ENCODE data around the gene OPN1SW. TPM values are rescaled to one million over a fixed set of nuclear protein-coding genes. Genes with fewer than 3 reads are reported as not detected.
A peak's percentile ranks its signal among the peaks of the same experiment; 100 is the strongest.

OPN1SW gene
- total RNA-seq, 1 donor from 2014 or later, result not detected

DNA sequence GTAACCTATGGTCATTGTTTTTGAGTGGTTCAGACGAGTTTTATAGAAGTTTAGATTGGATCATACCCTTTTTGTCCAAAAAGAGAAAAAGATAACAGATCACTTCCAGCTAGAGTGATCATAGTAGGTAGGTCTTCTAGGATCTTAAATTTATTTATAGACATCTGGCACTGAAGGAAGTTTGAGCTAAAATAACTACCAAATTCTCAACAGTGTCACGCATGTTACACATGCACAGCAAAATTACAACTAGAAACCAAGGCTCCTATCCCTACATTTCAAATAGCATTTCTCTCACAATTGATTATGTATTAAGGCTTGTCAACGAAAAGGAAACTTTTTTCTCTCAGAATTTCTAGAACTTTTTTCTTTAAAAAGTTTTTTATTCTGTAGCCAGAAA is 34.1 kb downstream of the OPN1SW start:
- Mint-ChIP-seq H3K4me3 (ENCODE audit: low read depth) (no peak overlapping the region), H3K4me1 (ENCODE audit: low read depth) (peaks cover 20% of the 10 kb centered on the region), H3K9me3 (ENCODE audit: low read depth) (no peaks in the 10 kb centered on the region), H3K36me3 (ENCODE audit: insufficient read depth) (no peaks in the 10 kb centered on the region), H3K27ac (no peak overlapping the region), H3K27me3 (peaks cover 4% of the 10 kb centered on the region)
- DNase-seq (ENCODE audit: low spot score, unreplicated experiment), result no peak
- TF ChIP-seq, protein P1, sequence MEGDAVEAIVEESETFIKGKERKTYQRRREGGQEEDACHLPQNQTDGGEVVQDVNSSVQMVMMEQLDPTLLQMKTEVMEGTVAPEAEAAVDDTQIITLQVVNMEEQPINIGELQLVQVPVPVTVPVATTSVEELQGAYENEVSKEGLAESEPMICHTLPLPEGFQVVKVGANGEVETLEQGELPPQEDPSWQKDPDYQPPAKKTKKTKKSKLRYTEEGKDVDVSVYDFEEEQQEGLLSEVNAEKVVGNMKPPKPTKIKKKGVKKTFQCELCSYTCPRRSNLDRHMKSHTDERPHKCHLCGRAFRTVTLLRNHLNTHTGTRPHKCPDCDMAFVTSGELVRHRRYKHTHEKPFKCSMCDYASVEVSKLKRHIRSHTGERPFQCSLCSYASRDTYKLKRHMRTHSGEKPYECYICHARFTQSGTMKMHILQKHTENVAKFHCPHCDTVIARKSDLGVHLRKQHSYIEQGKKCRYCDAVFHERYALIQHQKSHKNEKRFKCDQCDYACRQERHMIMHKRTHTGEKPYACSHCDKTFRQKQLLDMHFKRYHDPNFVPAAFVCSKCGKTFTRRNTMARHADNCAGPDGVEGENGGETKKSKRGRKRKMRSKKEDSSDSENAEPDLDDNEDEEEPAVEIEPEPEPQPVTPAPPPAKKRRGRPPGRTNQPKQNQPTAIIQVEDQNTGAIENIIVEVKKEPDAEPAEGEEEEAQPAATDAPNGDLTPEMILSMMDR (IDR thresholded peaks at IDR 0.05; ENCODE audit: unreplicated experiment), result no peak

DNA sequence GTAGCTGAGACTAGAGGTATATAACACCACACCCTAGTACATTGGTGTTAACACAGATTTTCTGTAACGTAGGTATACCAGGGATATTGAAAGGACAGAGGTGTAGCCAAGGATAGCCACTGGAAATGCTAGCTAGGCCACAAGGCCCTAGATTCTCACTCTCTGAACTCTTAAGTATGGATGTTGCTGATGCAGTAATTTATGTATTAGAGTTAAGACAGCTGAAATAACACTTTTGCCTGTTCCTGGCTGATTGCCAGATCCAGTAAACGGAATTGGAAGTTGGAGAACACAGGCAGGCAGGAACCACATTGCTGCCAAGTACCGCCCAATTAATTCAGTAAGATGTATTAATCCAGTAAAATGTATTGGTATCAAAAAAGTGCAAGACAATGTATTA is 34.6 kb downstream of the OPN1SW start:
- peaks cover 20% of the 10 kb centered on the region for H3K4me1 Mint-ChIP-seq (ENCODE audit: low read depth)
- H3K9me3 Mint-ChIP-seq (ENCODE audit: low read depth), result no peaks in the 10 kb centered on the region
- H3K27me3 Mint-ChIP-seq, result peaks cover 7% of the 10 kb centered on the region
- no peaks in the 10 kb centered on the region for H3K36me3 Mint-ChIP-seq (ENCODE audit: insufficient read depth)
- no peak overlapping the region for H3K4me3 Mint-ChIP-seq (ENCODE audit: low read depth)
- no peak overlapping the region for H3K27ac Mint-ChIP-seq
- DNase-seq (ENCODE audit: low spot score, unreplicated experiment), result no peak
- TF ChIP-seq, protein P1 (IDR thresholded peaks at IDR 0.05; ENCODE audit: unreplicated experiment), result no peak

DNA sequence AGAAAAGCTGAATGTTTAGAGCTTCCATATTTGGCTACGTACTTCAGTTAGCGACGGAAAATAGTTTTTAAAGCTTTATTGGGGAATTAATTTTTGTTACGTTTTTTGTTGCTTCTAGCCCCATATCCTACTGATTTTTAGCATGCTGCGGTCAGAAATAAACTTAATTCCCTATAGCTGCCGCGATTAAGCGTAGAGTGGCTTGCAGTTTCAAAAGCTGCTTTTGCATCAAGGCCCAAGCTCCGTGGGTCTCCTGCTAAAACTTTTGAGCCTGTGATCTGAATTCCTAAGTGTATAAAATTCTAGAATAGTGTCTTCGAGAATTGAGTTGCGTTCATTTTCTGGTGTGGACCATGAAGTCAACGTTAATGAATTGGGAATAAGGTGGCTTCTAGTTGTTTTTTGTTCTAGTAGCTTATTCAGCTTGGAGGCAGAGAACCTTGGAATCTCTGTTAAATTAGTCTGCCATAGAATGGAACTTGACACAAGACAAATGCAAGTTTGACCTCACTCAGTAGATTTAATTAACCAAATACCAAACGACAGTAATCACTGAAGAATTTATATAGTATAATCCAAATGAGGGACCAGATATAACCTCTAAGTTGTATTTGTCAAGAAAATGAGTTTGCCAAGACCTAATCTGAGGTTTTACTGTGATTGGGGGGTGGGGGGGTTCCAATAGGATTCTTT is 35.5 kb downstream of the OPN1SW start:
- Mint-ChIP-seq H3K36me3 (ENCODE audit: insufficient read depth) (no peaks in the 10 kb centered on the region), H3K9me3 (ENCODE audit: low read depth) (no peaks in the 10 kb centered on the region), H3K27me3 (peaks cover 8% of the 10 kb centered on the region), H3K4me3 (ENCODE audit: low read depth) (peak overlapping the region; percentile 91), H3K27ac (peak overlapping the region; percentile 81), H3K4me1 (ENCODE audit: low read depth) (peaks cover 15% of the 10 kb centered on the region)
- TF ChIP-seq, protein P1 (IDR thresholded peaks at IDR 0.05; ENCODE audit: unreplicated experiment), result no peak
- no peak for DNase-seq (ENCODE audit: low spot score, unreplicated experiment)

DNA sequence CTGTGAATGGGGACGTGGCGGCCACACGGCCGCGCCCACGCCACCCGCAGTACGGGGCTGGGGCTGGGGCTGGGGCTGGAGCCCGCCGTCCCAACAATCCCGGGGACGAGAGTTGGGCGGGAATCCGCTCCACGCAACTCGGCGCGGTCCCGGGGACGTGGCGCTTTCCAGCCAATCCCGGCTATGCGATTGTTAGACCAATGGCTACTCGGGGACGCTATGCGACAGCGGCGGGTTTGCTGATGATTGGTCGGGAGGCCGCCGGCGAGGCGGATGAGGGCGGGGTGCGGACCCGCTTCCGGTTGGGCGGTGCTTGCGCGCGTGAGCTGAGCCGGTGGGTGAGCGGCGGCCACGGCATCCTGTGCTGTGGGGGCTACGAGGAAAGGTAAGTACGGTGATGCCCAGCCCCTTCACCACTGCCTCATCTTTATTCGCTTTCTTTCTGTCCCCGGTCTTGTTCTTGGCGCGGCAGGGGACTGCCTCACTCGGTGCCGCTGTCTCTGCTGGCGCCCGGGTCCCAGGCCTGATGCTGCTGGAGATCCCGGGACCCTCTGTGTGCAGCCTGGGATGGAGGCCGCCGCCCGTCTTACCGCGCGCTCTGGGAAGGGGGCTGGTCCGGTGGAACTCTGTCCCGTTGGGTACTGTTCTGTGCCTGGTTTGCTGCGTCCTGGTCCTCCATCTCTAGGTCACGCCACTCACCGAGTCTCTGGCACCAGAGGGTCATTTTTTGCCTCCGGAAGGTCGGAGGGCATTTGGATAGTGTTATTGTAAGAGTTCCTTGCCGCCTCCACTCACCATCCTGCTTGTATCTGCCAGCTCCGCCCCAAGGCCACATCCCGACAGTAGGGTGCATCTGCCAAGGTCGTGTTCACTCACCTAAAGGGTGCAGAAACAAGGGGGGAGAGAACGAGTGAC is 36.3 kb downstream of the OPN1SW start, which contains the start of gene CALU:
Gene CALU, plus strand, starts transcription at position 312 of the 915 bp plus-strand sequence. CDS start 9,225 bp downstream, outside the sequence.
- DNase-seq (ENCODE audit: low spot score, unreplicated experiment), result peak; percentile 89
- Mint-ChIP-seq H3K27me3 (peaks cover 8% of the 10 kb centered on the region), H3K9me3 (ENCODE audit: low read depth) (no peaks in the 10 kb centered on the region), H3K36me3 (ENCODE audit: insufficient read depth) (no peaks in the 10 kb centered on the region), H3K4me3 (ENCODE audit: low read depth) (peak within 1 kb of the TSS; percentile 91), H3K27ac (peak within 1 kb of the TSS; percentile 81), H3K4me1 (ENCODE audit: low read depth) (peaks cover 12% of the 10 kb centered on the region)
- TF ChIP-seq, protein P1 (IDR thresholded peaks at IDR 0.05; ENCODE audit: unreplicated experiment), result no peak

DNA sequence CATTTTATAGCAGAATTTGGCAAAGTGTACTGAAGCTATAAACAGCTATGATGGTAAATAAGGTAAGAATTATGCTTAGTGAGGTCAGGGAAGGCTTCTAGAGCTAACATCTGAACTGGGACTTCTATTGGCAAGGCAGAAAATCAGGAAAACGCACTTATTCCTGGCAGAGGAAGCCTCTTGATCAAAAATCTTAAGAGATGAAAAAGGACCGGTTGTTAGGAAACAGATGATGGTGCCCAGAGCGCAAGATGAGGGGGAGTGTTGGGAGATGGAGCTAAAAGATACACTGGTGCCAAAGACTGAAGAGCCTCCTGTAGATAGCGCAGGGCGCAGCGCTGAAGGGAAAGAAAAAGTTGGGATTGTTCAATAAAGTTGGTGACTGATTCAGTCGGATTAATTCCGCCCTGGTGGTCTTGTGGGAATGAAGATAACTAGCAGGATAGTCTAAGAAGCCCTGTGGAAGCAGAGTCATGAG is 37.0 kb downstream of the OPN1SW start:
- no peak for DNase-seq (ENCODE audit: low spot score, unreplicated experiment)
- no peaks in the 10 kb centered on the region for H3K36me3 Mint-ChIP-seq (ENCODE audit: insufficient read depth)
- peak overlapping the region; percentile 91 for H3K4me3 Mint-ChIP-seq (ENCODE audit: low read depth)
- TF ChIP-seq, protein P1 (IDR thresholded peaks at IDR 0.05; ENCODE audit: unreplicated experiment), result no peak
- H3K4me1 Mint-ChIP-seq (ENCODE audit: low read depth), result peaks cover 12% of the 10 kb centered on the region
- H3K9me3 Mint-ChIP-seq (ENCODE audit: low read depth), result no peaks in the 10 kb centered on the region
- H3K27me3 Mint-ChIP-seq, result peaks cover 8% of the 10 kb centered on the region
- peak overlapping the region; percentile 81 for H3K27ac Mint-ChIP-seq
